HG02970 (cell line): ENCODE results near the gene RASGRF1.
"Not testable (repeated sequence)": the region's sequence is repeated elsewhere in the genome, so short reads cannot be mapped to it uniquely, and the experiment has no call there.

Experiments
- ATAC-seq: cut with Tn5 transposase; IDR thresholded peaks from one replicate; pipeline ENCODE4 v1.9.1; 2021; ENCODE audit warnings: mild to moderate bottlenecking, moderate library complexity, moderate number of reproducible peaks; ENCODE audit not compliant: unreplicated experiment, low FRiP score

The RASGRF1 gene

DNA sequence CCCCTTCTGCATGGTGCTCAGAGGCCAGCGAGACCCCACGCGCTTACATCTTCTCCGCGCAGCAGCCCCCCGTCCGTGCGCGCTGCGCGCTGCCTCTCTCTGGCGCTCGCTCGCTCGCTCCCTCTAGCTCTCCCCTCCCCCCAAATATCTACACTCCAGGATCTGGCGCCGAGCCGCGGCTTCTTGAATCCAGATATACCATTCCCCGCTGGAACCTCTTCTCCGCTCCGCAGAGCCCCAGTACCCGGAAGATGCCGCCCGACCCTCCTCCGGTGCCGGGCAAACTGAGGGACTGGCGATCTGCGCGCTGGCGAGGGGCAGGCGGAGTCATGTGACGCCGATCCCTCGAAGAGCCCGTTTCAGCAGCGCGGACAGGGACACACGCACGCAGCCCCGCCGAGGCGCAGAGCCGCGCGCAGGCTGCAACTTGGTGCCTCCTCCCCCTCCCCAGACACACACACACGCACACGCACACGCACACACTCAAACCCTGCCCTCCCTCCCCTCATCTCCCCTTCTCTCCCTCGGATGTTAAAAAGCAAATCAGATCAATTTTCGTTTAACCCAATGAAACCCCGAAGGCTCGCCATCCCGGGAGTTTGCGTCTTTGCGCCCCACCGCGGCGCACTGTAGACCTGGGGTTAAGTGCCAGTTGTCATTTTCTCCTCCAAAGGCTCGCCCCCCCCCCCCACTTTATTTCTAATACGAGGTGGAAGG lies at the start of gene RASGRF1:
TSS of gene RASGRF1 (minus strand) at position 294 of the 717 bp plus-strand sequence. CDS start at position 12, 282 bp downstream.
- no peak for ATAC-seq

GRCh38 chr15:79136434-79137046 lies 46.0 kb upstream of the RASGRF1 start:
- no peak for ATAC-seq

- no peak for ATAC-seq
Measured at GRCh38 chr15:79133309-79133708, 42.7 kb upstream of the RASGRF1 start.

DNA sequence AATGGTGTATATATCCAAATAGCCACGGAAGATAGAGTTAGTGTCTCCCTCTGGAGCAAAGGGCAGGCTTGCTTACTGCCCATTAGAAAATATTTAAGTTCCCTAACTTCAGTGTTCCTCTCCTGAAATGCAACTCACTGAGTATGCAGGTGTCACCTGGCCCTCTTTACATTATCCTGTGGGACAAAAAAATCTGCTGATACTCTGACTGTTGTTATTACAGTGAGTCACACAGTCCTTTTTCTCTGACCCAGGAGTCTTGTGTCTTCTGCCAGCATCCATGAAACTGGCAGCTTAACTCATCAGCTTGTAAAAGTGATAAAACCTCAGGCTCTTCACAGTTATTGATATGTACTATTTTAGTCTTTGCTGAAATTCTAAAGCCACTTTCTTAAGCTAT lies 42.2 kb upstream of the RASGRF1 start:
- no peak for ATAC-seq

DNA sequence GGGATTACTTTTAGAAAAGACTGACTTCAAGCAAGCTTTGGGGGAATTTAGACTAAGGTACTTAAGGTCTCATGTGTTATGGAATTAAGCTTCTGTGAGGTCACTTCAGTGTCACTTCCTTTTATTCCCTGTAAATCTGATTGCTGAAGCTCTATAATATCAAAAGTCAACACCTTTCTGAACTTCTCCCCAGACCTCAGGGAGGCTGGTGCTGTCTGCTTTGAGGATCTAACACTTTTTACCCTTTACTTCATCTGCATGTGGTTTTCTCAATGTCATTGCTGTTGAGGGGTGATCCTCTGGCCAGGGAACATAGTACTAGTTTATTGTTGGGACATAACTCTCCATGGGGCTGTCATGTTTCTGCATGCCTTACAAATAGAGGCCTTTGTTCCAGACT lies 41.8 kb upstream of the RASGRF1 start:
- ATAC-seq, result no peak

DNA sequence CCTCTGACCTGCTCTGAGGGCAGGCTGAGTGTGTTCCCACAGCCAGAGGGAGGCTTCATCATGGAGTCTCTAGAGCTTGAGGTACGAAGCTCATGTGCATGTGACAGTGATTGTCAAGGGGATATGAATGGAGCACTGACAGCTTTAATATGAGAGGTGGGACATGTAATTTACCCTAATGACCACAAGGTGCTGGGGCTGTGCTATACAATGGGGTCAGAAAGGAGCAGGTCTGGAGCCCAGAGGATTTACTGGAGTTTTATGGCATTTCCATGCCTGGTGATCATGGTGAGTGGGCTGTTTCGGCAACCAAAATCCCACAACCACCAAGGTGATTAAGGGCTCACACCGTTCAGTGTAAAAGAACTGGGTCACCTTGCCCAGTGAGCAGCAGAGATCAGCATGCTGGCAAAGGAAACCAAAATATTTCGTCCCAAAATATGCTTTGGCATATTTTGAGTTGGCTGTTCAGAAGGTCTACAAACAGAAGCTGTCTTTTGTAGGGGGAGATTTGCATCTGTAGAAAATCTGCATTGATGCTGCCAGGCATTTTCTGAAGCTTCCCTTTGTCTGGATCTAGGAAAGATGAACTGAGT lies 40.1 kb upstream of the RASGRF1 start:
- ATAC-seq, result no peak

DNA sequence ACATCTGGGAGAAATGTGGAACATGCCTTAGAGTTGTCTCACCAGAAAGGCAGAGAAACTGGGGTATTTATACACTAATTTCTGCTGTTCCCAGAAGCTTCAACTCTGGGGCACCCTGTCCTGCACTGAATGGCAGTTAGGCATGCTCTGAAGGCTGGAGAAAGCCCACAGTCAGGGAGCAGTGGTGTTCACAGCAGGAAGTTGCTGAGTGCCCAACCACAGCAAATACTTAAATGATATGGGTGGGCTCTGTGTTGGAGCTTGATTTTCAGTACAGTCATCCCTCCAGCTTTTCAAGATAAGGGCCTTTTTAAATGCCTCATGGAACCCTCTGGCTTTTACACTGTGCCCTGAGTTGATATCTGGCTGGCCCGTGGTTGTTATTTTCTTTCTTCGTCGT lies 38.7 kb upstream of the RASGRF1 start:
- ATAC-seq, result no peak

- ATAC-seq, result no peak
Measured at GRCh38 chr15:79128556-79128955, 38.0 kb upstream of the RASGRF1 start.

GRCh38 chr15:79124388-79124787 lies 33.8 kb upstream of the RASGRF1 start:
- no peak for ATAC-seq

DNA sequence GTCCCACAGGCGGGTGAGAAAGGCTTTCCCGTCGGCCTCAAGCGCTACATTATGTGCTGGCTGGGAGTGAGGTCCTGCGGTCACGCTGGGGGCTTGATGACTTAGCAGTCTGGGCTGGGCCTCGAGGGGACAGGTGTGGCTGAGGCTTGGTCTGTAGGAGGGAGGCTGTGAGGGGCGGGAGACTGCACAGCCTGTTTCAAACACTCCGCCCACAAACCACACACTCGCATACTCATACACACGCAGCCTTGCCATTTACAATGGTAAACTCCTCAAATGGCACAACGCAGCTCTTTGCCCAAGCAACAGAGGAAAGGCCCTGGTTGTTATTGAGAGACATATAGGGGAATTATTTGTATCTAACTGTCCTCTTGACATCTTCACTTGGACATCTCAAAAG lies 32.4 kb upstream of the RASGRF1 start:
- ATAC-seq, result no peak

- no peak for ATAC-seq
Measured at GRCh38 chr15:79122391-79122790, 31.8 kb upstream of the RASGRF1 start.

- no peak for ATAC-seq
Measured at GRCh38 chr15:79121571-79121970, 31.0 kb upstream of the RASGRF1 start.

DNA sequence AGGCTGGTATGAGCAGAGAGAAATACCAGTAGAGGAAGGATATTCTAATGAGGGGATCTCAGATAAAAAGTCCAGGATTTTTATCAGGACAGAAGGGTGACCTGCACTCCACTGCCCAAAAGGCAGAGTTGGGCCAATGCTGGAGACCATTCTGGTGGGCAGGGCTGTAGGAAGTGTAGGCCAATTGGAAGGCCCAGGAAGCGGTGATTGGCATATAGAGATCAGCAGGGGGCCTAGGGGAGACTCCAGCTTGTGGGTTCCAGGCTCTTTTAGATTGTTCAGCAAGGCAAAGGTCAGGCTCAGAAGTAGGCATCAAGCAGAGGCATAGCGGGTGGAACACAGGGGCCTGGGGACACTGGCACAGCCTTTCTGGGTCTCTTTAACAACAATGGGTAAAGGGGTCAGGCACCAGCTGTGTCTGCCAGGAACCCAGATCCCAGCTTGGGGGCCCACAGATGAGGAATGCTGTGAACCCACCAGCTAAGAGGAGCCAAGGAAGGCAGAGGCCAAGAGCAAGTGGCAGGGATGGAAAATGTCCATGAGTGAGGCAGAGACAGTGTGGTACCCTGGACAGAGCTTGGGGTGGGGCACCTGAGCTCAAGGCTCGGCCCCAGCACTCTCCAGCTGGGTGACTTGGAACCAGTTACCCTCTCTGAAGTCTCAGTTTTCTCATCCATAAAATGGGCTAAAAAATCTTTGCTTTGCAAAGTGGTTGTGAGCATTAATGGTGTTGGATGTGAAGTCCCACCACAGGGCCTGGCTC lies 27.0 kb upstream of the RASGRF1 start:
- ATAC-seq, result no peak

DNA sequence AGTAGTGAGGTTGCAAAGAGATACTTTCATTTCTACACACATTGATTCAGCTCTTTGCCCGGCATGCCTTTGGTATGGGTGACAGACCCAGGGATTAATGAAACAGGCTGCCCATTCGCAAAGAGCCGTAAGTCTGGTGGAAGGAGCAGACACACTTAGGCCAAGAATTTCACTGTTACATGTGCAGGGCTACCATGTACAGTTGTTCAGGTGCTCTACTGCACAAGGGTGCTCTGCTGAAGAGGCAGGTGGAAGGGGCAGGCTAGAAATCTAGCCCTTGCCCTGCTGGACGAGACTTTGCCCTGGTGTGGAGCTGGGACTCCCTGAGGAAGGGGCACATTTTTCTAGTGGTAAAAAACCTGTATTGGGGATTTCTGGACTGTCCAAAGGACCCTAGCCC lies 26.2 kb upstream of the RASGRF1 start:
- no peak for ATAC-seq

GRCh38 chr15:79115986-79116665 lies 25.5 kb upstream of the RASGRF1 start:
- ATAC-seq, result no peak

DNA sequence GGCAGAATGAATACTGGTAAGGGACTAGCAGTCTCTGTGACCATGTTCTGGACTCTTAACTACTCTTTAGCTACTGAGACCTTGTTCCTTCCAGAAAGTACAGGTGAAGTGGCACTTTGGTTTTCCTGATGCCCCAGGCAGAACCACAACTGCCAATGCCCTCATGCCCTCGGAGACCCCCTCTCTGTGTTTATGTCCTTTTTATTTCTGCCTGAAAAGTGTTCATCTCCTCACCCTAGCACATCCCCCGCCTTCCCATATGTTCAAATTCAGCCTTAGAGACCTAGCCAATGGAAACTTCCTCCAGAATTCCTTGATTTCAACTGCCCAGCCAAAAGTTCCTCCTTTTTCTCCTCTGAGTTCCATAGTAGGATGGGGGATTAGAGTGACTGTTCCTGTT lies 23.3 kb upstream of the RASGRF1 start:
- no peak for ATAC-seq

GRCh38 chr15:79111404-79111803 lies 20.8 kb upstream of the RASGRF1 start:
- not testable (repeated sequence) for ATAC-seq

DNA sequence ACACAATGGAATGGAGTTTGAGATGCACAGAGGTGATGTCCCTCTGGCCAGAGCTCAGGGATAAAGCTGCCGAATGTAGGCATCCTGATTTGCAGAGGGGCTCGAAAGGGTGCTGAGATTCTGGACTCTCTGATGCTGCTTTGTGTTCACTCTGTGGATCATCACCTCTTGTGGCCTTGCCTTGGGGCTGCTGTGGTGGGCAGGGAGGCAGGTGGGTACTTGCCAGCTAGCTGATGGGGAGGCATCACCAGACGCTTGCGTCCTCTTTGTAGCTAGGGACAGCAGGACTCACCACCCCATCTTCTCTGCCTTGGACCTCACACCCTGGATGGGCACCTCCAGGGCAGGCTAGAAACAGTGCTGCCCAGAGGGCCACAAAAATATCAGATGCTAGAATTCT lies 14.6 kb upstream of the RASGRF1 start:
- no peak for ATAC-seq

GRCh38 chr15:79102595-79102994 lies 12.0 kb upstream of the RASGRF1 start:
- ATAC-seq, result no peak

DNA sequence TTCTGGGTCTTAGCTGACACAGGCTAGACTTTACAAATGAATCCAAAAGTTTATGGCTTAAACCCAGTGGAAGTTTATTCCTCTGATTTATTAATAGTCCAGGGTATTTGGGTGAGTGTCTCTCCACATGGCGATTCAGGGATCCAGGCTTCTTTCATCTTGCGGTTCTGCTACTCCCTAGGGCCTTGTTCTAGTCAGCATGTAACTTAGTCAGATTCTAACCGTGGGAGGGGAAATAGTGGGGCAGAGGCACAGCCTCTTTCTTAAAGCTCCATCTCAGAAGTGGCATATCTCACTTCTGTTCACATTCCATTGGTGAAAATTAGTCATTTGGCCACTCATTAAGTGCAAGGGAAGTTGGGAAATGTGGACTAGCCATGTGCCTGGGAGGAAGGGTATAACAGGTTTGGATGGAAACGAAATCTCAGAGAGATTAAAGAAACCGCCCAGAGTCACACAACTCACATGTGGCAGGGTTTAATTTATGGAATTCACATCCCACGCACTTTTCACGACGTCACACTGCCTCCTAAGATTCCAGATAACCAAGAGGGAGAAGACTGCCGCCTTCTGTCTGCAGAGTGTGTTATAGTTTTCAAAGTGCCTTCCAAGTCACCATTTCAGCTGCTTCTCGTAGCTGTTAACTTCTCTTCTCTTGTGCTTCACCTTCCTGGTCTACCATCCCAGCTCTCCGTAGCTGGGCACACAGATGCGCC lies 11.4 kb upstream of the RASGRF1 start:
- no peak for ATAC-seq
